OCI-LY3 (cell line): ENCODE data around the gene SIDT2.
"Not testable (repeated sequence)": the region's sequence is repeated elsewhere in the genome, so short reads cannot be mapped to it uniquely, and the experiment has no call there.

Experiments
- H2AFZ ChIP-seq: fragments of 200-600, 300-600 bp; shearing (Covaris generic); 2 replicates; pipeline ENCODE4 v1.6.0; 2014; ENCODE audit warnings: antibody characterized with exemption, low read depth, low read length
- H3K27ac ChIP-seq: fragments of 200-600, 300-600 bp; sonication (generic); 2 replicates; pipeline ENCODE4 v1.5.1; 2014; ENCODE audit warnings: mild to moderate bottlenecking, low read length, moderate library complexity, mixed read lengths
- H3K27me3 ChIP-seq: fragments of 200-600, 300-600 bp; sonication (generic); 2 replicates; pipeline ENCODE4 v1.6.1; 2014; ENCODE audit warnings: low read depth, low read length, mixed read lengths
- H3K36me3 ChIP-seq: fragments of 200-600, 300-600 bp; sonication (generic); replicated peaks from 2 replicates; pipeline ENCODE3; 2014; ENCODE audit warnings: low read depth, low read length, mixed read lengths
- H3K4me1 ChIP-seq: fragments of 300-600, 200-600 bp; sonication (generic); 2 replicates; pipeline ENCODE4 v1.6.1; 2014; ENCODE audit warnings: low read length, mixed read lengths
- H3K4me2 ChIP-seq: fragments of 200-600, 300-600 bp; sonication (generic); 2 replicates; pipeline ENCODE4 v1.6.1; 2014; ENCODE audit warnings: low read length, mixed read lengths
- H3K4me3 ChIP-seq: fragments of 300-600, 200-600 bp; sonication (generic); 2 replicates; pipeline ENCODE4 v1.5.1; 2014; ENCODE audit warnings: antibody characterized with exemption, mild to moderate bottlenecking, low read length, moderate library complexity
- H3K79me2 ChIP-seq: fragments of 300-600, 200-600 bp; shearing (Covaris generic); 2 replicates; pipeline ENCODE4 v1.6.1; 2014; ENCODE audit warnings: mild to moderate bottlenecking, low read length, mixed read lengths
- H3K9ac ChIP-seq: fragments of 300-600, 200-600 bp; shearing (Covaris generic); 2 replicates; pipeline ENCODE4 v1.6.0; 2014; ENCODE audit warnings: mild to moderate bottlenecking, low read length, moderate library complexity
- H3K9me3 ChIP-seq: fragments of 200-600, 300-600 bp; shearing (Covaris generic); 2 replicates; pipeline ENCODE4 v1.6.1; 2014; ENCODE audit warnings: low read length, mixed read lengths; ENCODE audit not compliant: insufficient read depth
- H4K20me1 ChIP-seq: fragments of 200-600, 300-600 bp; sonication (generic); 2 replicates; pipeline ENCODE4 v1.6.1; 2016; ENCODE audit warnings: low read length, mixed read lengths; ENCODE audit not compliant: insufficient read depth
- EZH2phosphoT487 ChIP-seq: fragments of 200-600 bp; shearing (Covaris generic); IDR thresholded peaks from 2 replicates; pipeline ENCODE4 v1.6.1; 2018; ENCODE audit warnings: antibody characterized with exemption, mixed run types, low read depth
- TF ChIP-seq, protein P1 (sequence below): fragments of 200-600, 300-600 bp; sonication (generic); IDR thresholded peaks from 2 replicates; pipeline ENCODE4 v1.5.1; 2014; ENCODE audit warnings: antibody characterized with exemption, low read length, low read depth

The SIDT2 gene

DNA sequence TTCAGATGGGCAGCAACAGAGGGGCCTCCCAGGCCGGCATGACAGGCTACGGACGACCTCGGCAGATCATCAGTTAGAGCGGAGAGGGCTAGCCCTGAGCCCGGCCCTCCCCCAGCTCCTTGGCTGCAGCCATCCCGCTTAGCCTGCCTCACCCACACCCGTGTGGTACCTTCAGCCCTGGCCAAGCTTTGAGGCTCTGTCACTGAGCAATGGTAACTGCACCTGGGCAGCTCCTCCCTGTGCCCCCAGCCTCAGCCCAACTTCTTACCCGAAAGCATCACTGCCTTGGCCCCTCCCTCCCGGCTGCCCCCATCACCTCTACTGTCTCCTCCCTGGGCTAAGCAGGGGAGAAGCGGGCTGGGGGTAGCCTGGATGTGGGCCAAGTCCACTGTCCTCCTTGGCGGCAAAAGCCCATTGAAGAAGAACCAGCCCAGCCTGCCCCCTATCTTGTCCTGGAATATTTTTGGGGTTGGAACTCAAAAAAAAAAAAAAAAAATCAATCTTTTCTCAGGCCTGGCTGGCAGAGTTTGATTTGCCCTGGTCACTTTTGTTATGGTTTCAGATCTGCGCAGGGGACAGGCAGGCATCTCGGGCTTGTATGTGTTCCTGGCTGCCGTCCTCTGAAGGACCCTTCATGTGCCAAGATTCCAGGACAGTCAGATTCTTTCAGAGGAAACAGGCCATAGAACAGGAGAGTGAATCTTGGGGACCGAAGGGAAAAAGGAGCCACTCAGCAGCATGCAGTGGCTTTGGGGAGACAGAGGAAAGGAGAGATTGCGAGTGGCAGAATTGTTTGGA, 25.9 kb downstream of the SIDT2 start:
- Histone ChIP-seq H3K9me3 (no peaks in the 10 kb centered on the region), H3K4me2 (no peak overlapping the region), H3K9ac (no peak overlapping the region), H2AFZ (no peak overlapping the region), H3K4me1 (no peaks in the 10 kb centered on the region), H3K27me3 (no peaks in the 10 kb centered on the region), H3K79me2 (no peaks in the 10 kb centered on the region), H3K27ac (no peak overlapping the region), H3K4me3 (no peak overlapping the region), H3K36me3 (peaks cover 4% of the 10 kb centered on the region), H4K20me1 (no peaks in the 10 kb centered on the region)
- no peak for TF ChIP-seq EZH2phosphoT487
- TF ChIP-seq, protein P1, sequence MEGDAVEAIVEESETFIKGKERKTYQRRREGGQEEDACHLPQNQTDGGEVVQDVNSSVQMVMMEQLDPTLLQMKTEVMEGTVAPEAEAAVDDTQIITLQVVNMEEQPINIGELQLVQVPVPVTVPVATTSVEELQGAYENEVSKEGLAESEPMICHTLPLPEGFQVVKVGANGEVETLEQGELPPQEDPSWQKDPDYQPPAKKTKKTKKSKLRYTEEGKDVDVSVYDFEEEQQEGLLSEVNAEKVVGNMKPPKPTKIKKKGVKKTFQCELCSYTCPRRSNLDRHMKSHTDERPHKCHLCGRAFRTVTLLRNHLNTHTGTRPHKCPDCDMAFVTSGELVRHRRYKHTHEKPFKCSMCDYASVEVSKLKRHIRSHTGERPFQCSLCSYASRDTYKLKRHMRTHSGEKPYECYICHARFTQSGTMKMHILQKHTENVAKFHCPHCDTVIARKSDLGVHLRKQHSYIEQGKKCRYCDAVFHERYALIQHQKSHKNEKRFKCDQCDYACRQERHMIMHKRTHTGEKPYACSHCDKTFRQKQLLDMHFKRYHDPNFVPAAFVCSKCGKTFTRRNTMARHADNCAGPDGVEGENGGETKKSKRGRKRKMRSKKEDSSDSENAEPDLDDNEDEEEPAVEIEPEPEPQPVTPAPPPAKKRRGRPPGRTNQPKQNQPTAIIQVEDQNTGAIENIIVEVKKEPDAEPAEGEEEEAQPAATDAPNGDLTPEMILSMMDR: no peak

DNA sequence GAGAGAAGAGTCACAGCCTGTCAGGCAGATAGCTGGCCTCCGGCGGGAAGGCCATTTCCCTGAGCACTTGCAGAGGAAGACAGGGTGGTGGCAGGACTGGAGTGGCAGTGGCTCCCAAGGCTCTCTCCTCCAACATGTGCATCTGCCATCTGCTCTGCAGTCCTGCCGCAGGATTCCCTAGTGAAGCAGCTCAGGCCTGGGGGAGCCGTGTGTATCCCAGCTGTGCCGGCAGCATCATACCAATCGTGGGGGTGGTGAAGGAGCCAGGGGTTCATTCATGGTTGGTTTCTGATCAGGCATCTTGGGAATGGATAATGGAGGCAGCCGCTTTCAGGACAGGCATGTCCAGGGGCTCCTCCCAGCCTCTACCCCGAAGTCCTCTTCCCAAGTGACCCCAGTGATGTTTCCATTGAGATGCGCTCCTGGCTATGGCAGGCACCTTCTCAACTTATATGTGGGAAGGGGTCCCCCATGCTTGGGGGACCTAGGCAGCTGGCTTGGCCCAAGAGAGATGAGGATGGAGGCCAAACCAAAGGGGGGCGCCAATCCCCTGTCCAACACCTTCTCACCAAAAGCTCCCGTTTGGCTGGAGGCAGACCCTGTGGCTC, 26.8 kb downstream of the SIDT2 start:
- no peak overlapping the region for H3K27ac ChIP-seq
- H3K36me3 ChIP-seq: peaks cover 4% of the 10 kb centered on the region
- TF ChIP-seq, protein P1: no peak
- no peak for TF ChIP-seq EZH2phosphoT487
- H3K4me3 ChIP-seq: no peak overlapping the region
- H3K9ac ChIP-seq: no peak overlapping the region
- no peaks in the 10 kb centered on the region for H3K79me2 ChIP-seq
- no peaks in the 10 kb centered on the region for H3K9me3 ChIP-seq
- H2AFZ ChIP-seq: no peak overlapping the region
- H3K27me3 ChIP-seq: no peaks in the 10 kb centered on the region
- H4K20me1 ChIP-seq: no peaks in the 10 kb centered on the region
- H3K4me2 ChIP-seq: no peak overlapping the region
- H3K4me1 ChIP-seq: no peaks in the 10 kb centered on the region

GRCh38 chr11:117206111-117206510, 27.6 kb downstream of the SIDT2 start:
- not testable (repeated sequence) for H3K79me2 ChIP-seq, H2AFZ ChIP-seq, H3K27me3 ChIP-seq, H3K27ac ChIP-seq, H3K36me3 ChIP-seq, H3K4me1 ChIP-seq, H3K4me2 ChIP-seq, H4K20me1 ChIP-seq, H3K4me3 ChIP-seq, H3K9ac ChIP-seq, H3K9me3 ChIP-seq

DNA sequence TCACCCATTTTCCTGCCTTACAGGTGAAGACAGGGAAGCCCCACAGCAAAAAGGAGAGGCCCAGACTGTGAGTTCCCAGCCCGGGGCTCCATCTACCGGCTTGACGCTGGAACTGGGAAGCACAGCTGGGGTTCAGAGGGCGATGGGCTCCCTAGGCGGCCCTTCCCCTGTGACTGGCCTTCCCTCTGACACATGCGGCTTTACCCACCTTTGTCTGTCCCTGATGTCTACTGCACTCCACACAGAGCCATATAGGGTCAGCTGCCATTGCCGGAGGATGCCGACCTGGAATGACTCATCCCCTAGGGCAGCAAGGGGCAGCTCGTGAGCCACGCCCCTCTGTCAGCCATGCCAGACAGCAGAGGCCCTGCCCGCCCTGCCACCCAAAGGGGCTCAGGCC, 28.3 kb downstream of the SIDT2 start:
- H3K9me3 ChIP-seq, H3K9ac ChIP-seq, H3K36me3 ChIP-seq, H4K20me1 ChIP-seq, H2AFZ ChIP-seq, H3K79me2 ChIP-seq, H3K4me2 ChIP-seq, H3K4me3 ChIP-seq, H3K4me1 ChIP-seq, H3K27me3 ChIP-seq, H3K27ac ChIP-seq: not testable (repeated sequence)

GRCh38 chr11:117207481-117207880, 28.9 kb downstream of the SIDT2 start:
- not testable (repeated sequence) for H3K79me2 ChIP-seq, H3K27me3 ChIP-seq, H3K4me2 ChIP-seq, H2AFZ ChIP-seq, H4K20me1 ChIP-seq, H3K36me3 ChIP-seq, H3K9me3 ChIP-seq, H3K4me1 ChIP-seq, H3K27ac ChIP-seq, H3K4me3 ChIP-seq, H3K9ac ChIP-seq

- H3K4me1 ChIP-seq, H3K9ac ChIP-seq, H4K20me1 ChIP-seq, H3K4me2 ChIP-seq, H3K4me3 ChIP-seq, H3K27me3 ChIP-seq, H3K9me3 ChIP-seq, H3K79me2 ChIP-seq, H2AFZ ChIP-seq, H3K27ac ChIP-seq: not testable (repeated sequence)
- peaks cover 11% of the 10 kb centered on the region for H3K36me3 ChIP-seq
Observed at GRCh38 chr11:117208710-117209109, 30.2 kb downstream of the SIDT2 start.

- not testable (repeated sequence) for H3K27ac ChIP-seq, H3K4me3 ChIP-seq, H3K9me3 ChIP-seq, H2AFZ ChIP-seq, H3K79me2 ChIP-seq, H3K9ac ChIP-seq, H3K27me3 ChIP-seq, H3K4me1 ChIP-seq, H4K20me1 ChIP-seq, H3K4me2 ChIP-seq
- H3K36me3 ChIP-seq: peaks cover 13% of the 10 kb centered on the region
Observed at GRCh38 chr11:117209351-117210125, 31.0 kb downstream of the SIDT2 start.
